T-helper 1 cell treated with Interleukin-12 subunit alpha and Interleukin-12 subunit beta and Interleukin-4 antibody, amounts not matched to agents 30 ng/mL and 1 ng/mL, for 36 hours (primary cell): ENCODE results near the gene CD4. TPM values are rescaled to one million over a fixed set of nuclear protein-coding genes. Genes with fewer than 3 reads are reported as not detected.
"Not testable (repeated sequence)": the region's sequence is repeated elsewhere in the genome, so short reads cannot be mapped to it uniquely, and the experiment has no call there.

ENCODE experiments used
- intact Hi-C: fragments of 100-400 bp; cut with micrococcal nuclease; formaldehyde crosslinking; loops from one replicate; pipeline ENCODE4 v1.15.1; 2024
- total RNA-seq: library from RNA; stranded (reverse); gene quantifications from 2 replicates; pipeline ENCODE4 v1.2.3, GENCODE V29; 2022

The CD4 gene
- total RNA-seq, 1 donor from 2014 or later = 274 TPM

DNA sequence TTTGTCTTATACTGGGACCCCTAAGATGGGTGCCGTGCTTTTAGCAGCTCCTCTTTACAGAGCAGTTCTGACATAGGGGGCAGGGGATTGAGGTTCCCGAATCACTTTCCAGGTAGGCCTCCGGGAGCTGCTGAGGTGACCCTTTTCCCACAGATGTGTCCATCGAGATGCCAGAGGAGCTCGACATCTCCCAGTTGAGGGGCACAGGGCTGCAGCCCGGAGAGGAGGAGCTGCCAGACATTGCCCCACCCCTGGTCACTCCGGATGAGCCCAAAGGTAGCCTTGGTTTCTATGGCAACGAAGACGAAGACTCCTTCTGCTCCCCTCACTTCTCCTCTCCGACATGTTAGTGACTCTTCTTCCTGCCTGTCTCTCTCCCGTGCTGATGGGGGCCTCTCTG lies 73.7 kb downstream of the CD4 start:
- intact Hi-C loops = no loop called here

DNA sequence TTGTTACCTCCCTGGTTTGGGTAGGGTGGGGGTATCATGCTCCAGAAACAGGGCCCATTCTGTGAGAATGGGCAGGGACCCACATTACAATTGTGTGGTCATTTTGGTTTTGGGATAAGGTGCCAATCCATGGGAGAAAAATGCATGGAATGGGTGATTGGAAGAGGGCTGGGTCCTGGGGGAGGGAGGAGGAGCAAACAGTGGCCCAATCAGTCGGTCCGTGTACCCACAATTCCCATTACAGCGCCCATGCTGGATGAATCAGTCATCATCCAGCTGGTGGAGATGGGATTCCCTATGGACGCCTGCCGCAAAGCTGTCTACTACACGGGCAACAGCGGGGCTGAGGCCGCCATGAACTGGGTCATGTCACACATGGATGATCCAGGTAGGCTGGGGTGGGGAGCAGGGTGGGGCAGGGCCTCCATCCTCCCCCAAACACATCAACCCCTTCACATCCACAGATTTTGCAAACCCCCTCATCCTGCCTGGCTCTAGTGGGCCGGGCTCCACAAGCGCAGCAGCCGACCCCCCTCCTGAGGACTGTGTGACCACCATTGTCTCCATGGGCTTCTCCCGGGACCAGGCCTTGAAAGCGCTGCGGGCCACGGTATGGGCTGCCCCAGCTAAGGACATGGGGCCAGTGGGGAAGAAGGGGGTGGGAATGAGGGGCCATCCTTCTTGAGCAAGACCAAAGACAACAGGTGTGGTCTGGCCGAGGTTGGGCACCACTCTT lies 74.4 kb downstream of the CD4 start:
- intact Hi-C loops = no loop called here

DNA sequence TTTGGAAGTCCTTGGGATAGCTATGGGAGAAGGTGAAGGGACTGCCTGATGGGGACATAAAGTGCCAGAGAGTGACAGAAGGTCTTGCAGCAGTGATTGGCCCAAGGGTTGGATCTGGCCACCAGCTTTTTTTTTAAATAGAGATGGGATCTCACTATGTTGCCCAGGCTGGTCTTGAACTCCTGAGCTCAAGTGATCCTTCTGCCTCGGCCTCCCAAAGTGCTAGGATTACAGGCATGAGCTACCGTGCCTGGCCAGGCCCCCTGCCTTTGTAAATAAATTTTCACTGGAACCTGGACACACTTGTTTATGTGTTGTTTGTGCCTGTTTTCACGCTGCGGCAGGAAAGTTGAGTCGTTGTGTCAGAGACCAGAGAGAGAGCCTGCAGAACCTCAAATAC lies 76.0 kb downstream of the CD4 start:
- intact Hi-C loops = not testable (repeated sequence)

DNA sequence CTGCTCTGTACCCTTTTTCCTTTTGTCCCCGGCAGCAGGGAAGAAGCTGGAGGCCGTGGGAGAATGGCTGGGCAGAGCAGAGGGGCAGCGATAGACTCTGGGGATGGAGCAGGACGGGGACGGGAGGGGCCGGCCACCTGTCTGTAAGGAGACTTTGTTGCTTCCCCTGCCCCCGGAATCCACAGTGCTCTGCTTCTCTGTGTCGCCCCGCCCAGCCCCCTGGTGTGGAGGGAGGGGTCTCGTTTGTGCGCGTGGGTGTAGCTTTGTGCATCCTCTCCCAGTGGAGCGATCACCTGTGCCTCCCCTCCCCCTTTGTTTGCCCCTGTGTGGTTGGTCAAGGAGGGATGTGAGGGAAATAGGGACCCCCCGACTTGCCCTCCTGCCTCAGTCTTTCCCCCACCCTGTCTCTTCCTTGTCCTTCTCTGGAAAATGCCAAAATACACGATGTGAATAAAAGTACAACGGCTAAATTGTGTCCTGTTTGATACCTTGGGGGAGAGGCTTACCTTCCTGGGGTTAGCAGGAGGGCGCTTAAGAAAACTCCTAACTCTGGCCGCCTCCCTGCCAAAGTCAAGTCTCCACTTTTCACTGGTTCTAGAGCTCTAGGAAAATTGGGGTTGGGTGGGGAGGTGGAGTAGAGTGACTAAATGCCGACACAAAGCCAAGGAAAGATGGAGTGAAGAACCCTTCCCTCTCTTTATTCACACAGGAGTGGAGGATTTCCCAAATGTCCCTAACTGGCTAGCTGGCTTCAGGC lies 77.0 kb downstream of the CD4 start:
- intact Hi-C loops = no loop called here

DNA sequence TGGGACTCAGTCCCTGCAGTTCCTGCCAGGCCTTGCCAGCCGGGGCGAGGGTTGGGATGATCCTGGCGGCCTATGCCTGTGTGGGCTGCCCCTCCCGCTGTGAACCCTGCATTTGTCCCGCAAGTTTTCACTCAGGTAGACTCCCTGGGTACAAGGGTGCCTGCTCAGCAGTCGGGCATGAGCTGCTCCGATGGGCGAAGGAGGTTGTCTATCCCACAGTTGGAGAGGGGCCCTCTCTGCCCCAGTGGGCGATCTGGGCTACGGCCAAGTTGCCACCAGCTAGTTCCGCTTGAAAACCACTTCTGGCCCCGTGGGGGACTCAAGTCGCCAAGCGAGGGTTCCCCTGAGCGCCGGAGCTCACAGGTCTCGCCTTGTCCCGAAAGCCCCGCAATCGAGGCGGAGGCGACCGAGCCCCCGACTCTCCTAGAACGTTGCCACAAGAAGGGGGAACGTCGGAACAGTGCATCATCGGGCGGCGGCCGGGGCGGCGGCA lies 77.6 kb downstream of the CD4 start:
- intact Hi-C loops = loop anchor here (1.0 kb wide), 2 partner anchors 15 to 114 kb away; partner anchors contain the start of genes MLF2 and USP5

DNA sequence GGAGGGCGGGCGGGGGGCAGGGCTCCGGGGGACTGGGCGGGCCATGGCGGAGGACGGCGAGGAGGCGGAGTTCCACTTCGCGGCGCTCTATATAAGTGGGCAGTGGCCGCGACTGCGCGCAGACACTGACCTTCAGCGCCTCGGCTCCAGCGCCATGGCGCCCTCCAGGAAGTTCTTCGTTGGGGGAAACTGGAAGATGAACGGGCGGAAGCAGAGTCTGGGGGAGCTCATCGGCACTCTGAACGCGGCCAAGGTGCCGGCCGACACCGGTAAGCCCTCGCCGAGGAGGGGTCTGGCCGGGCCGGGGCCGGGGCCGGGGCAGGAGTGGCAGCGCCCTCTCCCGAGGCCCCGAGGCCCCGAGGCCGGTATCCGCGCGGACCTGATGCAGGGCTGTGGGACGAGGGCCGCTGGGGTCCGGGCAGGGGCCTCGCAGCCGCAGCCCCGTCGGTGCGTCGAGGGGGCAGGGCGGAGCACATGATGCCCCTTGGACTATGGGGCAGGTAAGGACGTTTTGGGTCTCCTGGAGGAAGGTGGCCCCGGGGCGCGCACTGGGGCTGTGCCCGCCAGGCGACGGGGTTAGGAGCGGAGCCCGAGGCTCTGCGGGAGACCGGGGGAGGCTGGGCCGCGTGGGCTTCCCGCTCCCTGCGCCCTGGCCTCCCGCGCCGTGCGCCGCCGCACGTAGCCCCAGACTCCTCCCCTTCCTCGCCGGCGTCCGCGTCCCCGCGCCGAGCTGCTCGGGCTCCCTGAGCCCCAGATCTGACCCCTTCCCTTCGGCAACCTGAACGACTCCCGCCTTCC lies 78.3 kb downstream of the CD4 start, which contains the start of gene TPI1:
Gene TPI1, plus strand, starts transcription at position 119 of the 798 bp plus-strand sequence. Its CDS starts 36 bp downstream, at position 155.
- intact Hi-C loops = loop anchor here (1.0 kb wide), 2 partner anchors 15 to 114 kb away; partner anchors contain the start of genes MLF2 and USP5

DNA sequence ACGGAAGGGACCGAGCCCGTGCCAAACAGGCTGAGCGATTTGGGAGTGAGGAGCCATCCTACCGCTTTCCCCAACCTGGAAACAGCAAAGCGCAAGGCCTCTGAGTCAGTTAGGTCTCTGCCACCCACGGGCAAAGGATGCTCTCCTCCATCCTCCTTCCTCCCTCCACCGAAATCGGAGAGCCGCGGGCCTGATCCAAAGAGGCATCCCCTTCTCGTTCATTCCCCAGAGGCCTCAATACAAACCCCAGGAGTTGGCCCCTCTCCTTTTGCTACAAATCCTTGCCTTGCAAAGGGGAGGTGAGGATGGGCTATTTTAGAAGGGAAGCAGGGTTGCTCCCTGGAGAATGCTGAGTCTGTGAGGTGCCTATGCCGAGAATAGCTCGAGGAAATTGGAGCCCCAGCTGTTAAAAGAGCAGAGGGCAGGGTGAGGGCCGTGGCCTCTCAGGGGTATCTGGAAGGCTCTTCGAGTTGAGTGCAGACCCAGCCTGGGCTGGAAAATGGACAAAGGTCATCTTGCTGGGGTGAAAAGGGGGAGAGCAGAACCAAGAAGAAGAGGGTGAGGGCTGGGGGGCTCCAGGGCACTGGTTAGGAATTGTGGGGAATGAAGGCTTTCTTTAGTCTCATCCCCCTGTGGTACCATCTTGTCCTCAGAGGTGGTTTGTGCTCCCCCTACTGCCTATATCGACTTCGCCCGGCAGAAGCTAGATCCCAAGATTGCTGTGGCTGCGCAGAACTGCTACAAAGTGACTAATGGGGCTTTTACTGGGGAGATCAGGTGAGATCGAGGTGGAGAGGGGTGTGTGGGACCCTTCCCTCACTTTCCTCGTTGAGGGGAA lies 79.1 kb downstream of the CD4 start:
- intact Hi-C loops = loop anchor here (1.0 kb wide), 8 partner anchors 23 to 320 kb away; partner anchors contain the start of genes C12orf57, C1R and LRRC23

DNA sequence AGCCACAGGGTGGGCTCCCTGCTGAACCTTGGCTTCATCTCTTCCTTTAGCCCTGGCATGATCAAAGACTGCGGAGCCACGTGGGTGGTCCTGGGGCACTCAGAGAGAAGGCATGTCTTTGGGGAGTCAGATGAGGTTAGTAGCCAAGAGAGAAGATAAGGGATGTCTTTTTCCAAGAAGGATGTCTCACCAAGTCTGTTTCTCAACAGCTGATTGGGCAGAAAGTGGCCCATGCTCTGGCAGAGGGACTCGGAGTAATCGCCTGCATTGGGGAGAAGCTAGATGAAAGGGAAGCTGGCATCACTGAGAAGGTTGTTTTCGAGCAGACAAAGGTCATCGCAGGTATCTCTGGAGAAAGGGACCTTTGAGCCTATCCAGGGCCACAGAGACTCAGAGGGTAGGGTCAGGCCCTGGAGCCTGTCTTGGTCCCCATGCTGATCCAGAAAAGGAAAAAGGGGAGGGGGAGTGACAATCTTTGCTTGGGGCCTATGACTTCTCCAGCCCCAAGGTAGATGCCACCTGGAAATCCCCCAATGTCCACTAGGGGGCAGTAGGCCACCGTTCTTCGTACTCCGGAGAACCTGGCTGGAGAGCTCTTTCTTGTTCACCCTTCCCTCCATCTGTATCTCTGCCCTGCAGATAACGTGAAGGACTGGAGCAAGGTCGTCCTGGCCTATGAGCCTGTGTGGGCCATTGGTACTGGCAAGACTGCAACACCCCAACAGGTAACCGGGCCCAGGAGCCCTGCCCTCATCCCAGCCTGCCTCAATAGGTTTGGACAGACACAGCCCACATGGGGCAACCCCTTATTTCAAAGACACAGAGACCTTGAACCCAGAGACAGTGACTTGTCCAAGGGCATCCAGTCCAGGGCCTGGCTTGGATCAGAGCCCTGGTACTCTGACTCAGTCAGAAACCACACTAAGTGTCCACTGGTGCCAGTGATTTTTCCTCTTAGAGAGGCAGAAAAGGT lies 80.0 kb downstream of the CD4 start:
- intact Hi-C loops = loop anchor here (1.0 to 5.0 kb wide), 9 partner anchors 22 to 1163 kb away; partner anchors contain the start of genes C12orf57, C1R, FOXJ2 and LRRC23

DNA sequence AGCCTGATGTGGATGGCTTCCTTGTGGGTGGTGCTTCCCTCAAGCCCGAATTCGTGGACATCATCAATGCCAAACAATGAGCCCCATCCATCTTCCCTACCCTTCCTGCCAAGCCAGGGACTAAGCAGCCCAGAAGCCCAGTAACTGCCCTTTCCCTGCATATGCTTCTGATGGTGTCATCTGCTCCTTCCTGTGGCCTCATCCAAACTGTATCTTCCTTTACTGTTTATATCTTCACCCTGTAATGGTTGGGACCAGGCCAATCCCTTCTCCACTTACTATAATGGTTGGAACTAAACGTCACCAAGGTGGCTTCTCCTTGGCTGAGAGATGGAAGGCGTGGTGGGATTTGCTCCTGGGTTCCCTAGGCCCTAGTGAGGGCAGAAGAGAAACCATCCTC lies 81.0 kb downstream of the CD4 start:
- intact Hi-C loops = loop anchor here (5.0 kb wide), 1 partner anchor 1162 kb away; the partner anchor contains the start of gene FOXJ2

Other genes starting within 250 kb of the CD4 start
- 29.1 and 29.9 TPM in 2 replicates for gene IFFO1, start 233.5 kb upstream of the CD4 start, total RNA-seq
- 93.7 and 97.0 TPM in 2 replicates for gene NOP2, start 221.2 kb upstream of the CD4 start, total RNA-seq
- 294 and 309 TPM in 2 replicates for gene CHD4, start 182.1 kb upstream of the CD4 start, total RNA-seq
- gene LPAR5, start 153.6 kb upstream of the CD4 start, total RNA-seq = 4.6 and 5.7 TPM in 2 replicates
- 1.0 and 1.5 TPM in 2 replicates for gene ACRBP, start 142.1 kb upstream of the CD4 start, total RNA-seq
- 23.7 and 27.7 TPM in 2 replicates for gene ING4, start 126.4 kb upstream of the CD4 start, total RNA-seq
- 86.9 and 89.9 TPM in 2 replicates for gene ZNF384, start 100.2 kb upstream of the CD4 start, total RNA-seq
- gene PIANP, start 88.7 kb upstream of the CD4 start, total RNA-seq = 0.22 and 0.49 TPM in 2 replicates
- 29.5 and 30.6 TPM in 2 replicates for gene COPS7A, start 65.5 kb upstream of the CD4 start, total RNA-seq
- 116 and 124 TPM in 2 replicates for gene MLF2, start 36.4 kb upstream of the CD4 start, total RNA-seq
- gene PTMS, start 23.2 kb upstream of the CD4 start, total RNA-seq = 125 and 129 TPM in 2 replicates
- gene LAG3, start 17.0 kb upstream of the CD4 start, total RNA-seq = 52.2 TPM in 2 replicates
- 0.17 and 0.29 TPM in 2 replicates for gene GPR162, start 32.3 kb downstream of the CD4 start, total RNA-seq
- gene P3H3, start 38.9 kb downstream of the CD4 start, total RNA-seq = 1.9 and 2.7 TPM in 2 replicates
- 0.47 and 1.5 TPM in 2 replicates for gene GNB3, start 51.4 kb downstream of the CD4 start, total RNA-seq
- 51.7 and 64.4 TPM in 2 replicates for gene CDCA3, start 61.8 kb downstream of the CD4 start, total RNA-seq
- 110 and 115 TPM in 2 replicates for gene USP5, start 62.6 kb downstream of the CD4 start, total RNA-seq
- 913 and 928 TPM in 2 replicates for gene TPI1, start 78.0 kb downstream of the CD4 start, total RNA-seq
- gene SPSB2, start 83.8 kb downstream of the CD4 start, total RNA-seq = 15.8 and 18.2 TPM in 2 replicates
- 5.7 and 6.9 TPM in 2 replicates for gene LRRC23, start 115.3 kb downstream of the CD4 start, total RNA-seq
- 126 and 128 TPM in 2 replicates for gene ENO2, start 125.1 kb downstream of the CD4 start, total RNA-seq
- 42.9 and 44.1 TPM in 2 replicates for gene ATN1, start 138.4 kb downstream of the CD4 start, total RNA-seq
- not detected in 2 replicates for gene RNU7-1, start 154.3 kb downstream of the CD4 start, total RNA-seq
- gene C12orf57, start 154.5 kb downstream of the CD4 start, total RNA-seq = 126 and 140 TPM in 2 replicates
- 189 and 193 TPM in 2 replicates for gene PTPN6, start 161.8 kb downstream of the CD4 start, total RNA-seq
- 208 and 209 TPM in 2 replicates for gene PHB2, start 181.1 kb downstream of the CD4 start, total RNA-seq
- 65.5 and 71.1 TPM in 2 replicates for gene EMG1, start 181.4 kb downstream of the CD4 start, total RNA-seq
- 37.4 and 40.3 TPM in 2 replicates for gene LPCAT3, start 228.9 kb downstream of the CD4 start, total RNA-seq